HG03135 (cell line): ENCODE results near the gene RAD23A.
A peak's percentile ranks its signal among the peaks of the same experiment; 100 is the strongest.
"Not testable (repeated sequence)": the region's sequence is repeated elsewhere in the genome, so short reads cannot be mapped to it uniquely, and the experiment has no call there.

Experiments used
- ATAC-seq: cut with Tn5 transposase; IDR thresholded peaks from one replicate; pipeline ENCODE4 v1.9.1; 2021; ENCODE audit warnings: mild to moderate bottlenecking, moderate library complexity; ENCODE audit not compliant: unreplicated experiment

RAD23A gene

GRCh38 chr19:12937927-12938778, 7.5 kb upstream of the RAD23A start, which contains the start of gene CALR:
Gene CALR (plus strand): TSS chr19:12938609. CDS start chr19:12938680, 71 bp downstream.
- ATAC-seq: peak; percentile 83

GRCh38 chr19:12938779-12939601, 6.7 kb upstream of the RAD23A start:
- ATAC-seq: peak; percentile 7

- no peak for ATAC-seq
Observed at GRCh38 chr19:12939975-12940423, 5.7 kb upstream of the RAD23A start.

DNA sequence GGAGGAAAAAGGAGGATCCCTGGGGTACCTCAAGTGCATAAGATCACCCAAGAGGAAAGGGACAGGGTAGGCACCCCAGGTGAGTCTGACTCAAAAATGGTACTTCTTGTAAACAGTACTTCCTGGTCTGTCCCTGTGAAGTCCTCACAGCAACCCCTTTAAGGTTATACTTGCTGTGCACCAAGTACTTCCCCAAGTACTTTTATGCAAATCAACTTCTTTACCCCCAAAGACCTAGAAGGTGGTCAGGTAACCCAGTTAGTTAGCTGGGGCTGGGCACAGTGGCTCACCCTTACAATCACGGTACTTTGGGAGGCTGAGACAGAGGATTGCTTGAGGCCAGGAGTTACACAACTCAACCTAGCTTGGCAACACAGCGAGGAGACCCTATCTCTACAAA, 4.8 kb upstream of the RAD23A start:
- no peak for ATAC-seq

- no peak for ATAC-seq
Observed at GRCh38 chr19:12943437-12944044, 2.1 kb upstream of the RAD23A start.

DNA sequence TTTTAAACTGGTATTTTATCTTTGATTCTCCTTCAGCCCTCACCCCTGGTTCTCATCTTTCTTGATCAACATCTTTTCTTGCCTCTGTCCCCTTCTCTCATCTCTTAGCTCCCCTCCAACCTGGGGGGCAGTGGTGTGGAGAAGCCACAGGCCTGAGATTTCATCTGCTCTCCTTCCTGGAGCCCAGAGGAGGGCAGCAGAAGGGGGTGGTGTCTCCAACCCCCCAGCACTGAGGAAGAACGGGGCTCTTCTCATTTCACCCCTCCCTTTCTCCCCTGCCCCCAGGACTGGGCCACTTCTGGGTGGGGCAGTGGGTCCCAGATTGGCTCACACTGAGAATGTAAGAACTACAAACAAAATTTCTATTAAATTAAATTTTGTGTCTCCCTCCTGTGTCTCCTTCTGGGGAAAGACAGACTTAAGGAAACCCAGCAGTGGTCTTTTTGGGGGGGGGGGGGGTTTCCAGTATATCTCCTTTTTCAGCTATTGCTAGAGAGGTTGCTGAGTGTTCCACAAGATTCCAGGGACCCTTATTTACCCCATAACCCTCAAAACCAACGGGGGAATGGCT, 1.5 kb upstream of the RAD23A start:
- no peak for ATAC-seq

- ATAC-seq: peak; percentile 38
Observed at GRCh38 chr19:12946092-12946721, 545 bp downstream of the RAD23A start.

DNA sequence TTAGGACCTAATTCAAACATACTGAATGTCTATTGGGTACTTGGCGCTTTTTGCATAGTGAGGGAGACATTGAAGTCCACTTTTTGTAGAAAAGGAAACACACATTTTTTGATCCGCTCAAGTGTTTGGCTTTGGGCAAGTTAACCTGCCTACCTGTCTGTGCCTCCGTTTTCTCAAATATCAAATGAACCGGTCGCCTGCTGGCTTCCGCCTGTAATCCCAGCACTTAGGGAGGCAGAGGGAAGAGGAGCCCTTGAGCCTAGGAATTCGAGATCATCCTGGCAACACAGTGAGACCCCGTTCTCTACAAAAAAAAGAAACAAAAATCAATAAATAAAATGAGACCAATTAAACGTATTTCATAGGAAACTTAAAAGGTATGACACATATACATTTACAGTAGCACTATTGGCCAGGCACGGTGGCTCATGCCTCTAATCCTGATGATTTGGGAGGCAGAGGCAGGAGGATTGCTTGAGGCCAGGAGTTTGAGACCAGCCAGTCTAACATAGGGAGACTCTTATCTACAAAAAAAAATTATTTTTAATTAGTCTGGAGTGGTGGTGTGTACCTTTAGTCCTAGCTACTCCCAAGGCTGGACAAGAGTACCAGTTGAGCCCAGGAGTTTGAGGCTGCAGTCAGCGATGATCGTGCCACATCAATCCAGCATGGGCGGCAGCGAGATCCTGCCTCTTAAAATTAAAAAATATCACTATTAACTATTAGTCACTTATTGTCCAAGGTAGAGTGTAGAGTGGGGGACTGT, 1.3 kb downstream of the RAD23A start:
- no peak for ATAC-seq

DNA sequence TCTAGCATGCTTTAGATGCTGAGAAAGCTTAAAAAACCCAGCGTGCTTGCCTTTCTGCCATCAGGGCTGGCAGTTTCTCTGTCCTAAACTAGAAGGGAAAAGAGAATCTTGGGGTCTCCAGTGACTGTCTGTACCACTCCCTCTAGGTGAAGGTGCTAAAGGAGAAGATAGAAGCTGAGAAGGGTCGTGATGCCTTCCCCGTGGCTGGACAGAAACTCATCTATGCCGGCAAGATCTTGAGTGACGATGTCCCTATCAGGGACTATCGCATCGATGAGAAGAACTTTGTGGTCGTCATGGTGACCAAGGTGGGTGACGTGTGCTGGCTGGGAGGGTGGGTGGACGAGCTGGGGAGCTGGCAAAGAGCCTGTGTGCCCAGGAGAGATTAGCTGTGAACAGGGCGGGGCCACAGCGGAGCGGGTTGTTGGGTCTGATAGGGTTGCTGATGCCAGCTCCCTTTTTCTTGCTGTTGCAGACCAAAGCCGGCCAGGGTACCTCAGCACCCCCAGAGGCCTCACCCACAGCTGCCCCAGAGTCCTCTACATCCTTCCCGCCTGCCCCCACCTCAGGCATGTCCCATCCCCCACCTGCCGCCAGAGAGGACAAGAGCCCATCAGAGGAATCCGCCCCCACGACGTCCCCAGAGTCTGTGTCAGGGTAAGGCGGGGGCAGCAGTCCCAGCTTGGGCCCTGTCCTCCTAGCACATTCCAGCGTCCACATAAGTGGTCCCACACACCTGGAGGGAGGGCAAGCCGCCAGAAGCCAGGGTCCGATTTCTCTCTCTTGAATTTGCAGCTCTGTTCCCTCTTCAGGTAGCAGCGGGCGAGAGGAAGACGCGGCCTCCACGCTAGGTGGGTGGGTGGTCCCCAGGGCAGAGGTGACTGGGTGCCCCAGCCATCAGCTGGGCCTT, 2.3 kb downstream of the RAD23A start:
- no peak for ATAC-seq

DNA sequence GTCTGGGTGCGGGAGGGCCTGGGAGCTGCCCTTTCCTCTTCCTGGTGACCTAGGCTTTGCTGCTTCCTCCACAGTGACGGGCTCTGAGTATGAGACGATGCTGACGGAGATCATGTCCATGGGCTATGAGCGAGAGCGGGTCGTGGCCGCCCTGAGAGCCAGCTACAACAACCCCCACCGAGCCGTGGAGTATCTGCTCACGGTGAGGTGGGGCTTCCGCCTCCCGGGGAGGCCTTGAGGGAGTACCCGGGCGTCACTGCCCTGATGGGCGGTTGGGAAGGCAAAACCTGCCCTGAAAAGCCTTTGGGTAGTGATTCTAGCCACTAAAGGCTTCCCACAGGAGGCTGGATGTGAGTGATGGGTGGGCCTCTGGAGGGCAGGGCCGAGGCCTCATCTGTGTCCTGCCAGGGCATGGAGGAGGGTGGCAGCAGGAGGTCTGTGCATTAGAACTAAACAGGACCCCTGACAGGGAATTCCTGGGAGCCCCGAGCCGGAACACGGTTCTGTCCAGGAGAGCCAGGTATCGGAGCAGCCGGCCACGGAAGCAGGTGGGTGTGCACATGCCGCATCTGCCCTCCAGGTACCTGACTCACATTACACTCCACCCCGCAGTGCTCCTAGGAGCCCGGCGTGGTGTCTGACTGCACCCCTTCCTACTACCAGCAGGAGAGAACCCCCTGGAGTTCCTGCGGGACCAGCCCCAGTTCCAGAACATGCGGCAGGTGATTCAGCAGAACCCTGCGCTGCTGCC, 3.1 kb downstream of the RAD23A start:
- no peak for ATAC-seq

DNA sequence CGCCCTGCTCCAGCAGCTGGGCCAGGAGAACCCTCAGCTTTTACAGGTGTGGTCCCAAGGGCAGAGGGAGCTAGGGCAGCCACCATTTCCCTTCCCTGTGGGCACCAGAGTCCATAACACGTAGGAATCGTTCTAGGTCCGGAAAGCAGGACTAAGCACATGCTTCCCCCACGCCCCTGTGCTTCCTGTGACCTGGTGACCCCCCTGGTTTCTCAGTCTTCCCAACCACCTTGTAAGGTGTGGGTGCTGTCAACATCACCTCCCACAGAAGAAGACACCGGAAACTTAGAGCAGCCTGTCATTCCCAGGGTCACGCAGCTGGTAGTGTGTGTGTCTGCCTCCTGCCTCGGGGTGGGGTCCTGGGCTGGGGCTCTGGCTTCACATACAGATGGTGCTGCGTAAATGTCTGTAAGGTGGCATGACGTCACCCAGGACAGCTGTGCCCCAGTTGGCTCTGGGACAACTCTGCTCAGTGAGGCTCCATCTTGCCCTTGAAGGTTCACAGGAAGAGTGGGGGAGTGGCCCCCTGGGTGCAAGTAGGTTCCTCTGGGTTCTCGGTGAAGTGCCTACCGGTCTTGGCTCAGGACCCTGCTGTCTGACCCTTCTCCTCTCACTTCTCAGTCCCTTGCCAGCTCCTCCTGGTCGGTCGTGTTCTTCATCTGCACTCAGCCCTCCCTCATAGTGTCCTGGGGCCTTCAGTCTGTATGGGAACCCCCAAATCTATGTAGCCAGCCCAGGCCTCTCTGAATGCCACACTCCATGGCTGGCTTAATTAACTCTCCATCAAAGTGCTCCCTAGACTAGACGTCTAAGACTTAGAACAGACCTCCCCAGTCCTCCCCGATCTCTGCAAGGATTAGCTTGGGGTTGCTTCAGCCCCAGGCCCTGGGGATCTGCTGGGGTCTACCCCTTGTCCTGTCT, 4.0 kb downstream of the RAD23A start:
- no peak for ATAC-seq

DNA sequence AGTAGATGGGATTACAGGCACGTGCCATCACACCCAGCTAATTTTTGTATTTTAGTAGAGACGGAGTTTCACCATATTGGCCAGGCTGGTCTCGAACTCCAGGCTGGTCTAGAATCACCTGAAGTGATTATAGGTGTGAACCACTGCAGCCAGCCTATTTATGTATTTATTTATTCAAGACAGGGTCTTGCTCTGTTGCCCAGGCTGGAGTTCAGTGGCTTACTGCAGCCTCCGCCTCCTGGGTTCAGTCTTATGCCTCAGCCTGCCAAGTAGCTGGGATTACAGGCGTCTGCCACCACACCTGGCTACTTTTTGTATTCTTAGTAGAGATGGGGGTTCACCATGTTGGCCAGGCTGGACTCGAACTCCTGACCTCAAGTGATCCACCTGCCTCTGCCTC, 6.4 kb downstream of the RAD23A start:
- ATAC-seq: not testable (repeated sequence)

- ATAC-seq: no peak
Observed at GRCh38 chr19:12952488-12953137, 7.0 kb downstream of the RAD23A start.

- no peak for ATAC-seq
Observed at GRCh38 chr19:12953138-12953798, 7.6 kb downstream of the RAD23A start.

GRCh38 chr19:12953799-12954611, 8.3 kb downstream of the RAD23A start:
- ATAC-seq: no peak
